Measurements from ENCODE around the gene MUC20. TPM values are rescaled to one million over a fixed set of nuclear protein-coding genes. Genes with fewer than 3 reads are reported as not detected.

The MUC20 gene
- total and polyA plus RNA-seq, 9 of the 15 experiments (the other 6 are each of a cell fraction or from before 2014, with no cell fraction given) = 0.03 to 0.23 (median 0.15) TPM; not detected in 3

- no peak for TF ChIP-seq ZNF780A (CRISPR knock-in tag; IDR thresholded peaks at IDR 0.05)
- no peak for TF ChIP-seq MXI1 (IDR thresholded peaks at IDR 0.05; ENCODE audit: low read depth, low read length)
- no peak for TF ChIP-seq RB1 (IDR thresholded peaks at IDR 0.05; ENCODE audit: low read depth)
- peak; percentile 29; the same call in 1 of the 2 replicates for TF ChIP-seq RAD51 (IDR thresholded peaks at IDR 0.05; ENCODE audit: borderline replicate concordance, low read depth)
- no peak for TF ChIP-seq ZNF586 (CRISPR knock-in tag; conservative IDR thresholded peaks at IDR 0.05)
- no peak for TF ChIP-seq PBX2 (CRISPR knock-in tag; IDR thresholded peaks at IDR 0.05; ENCODE audit: low read depth)
- TF ChIP-seq PBX2 (tag; conservative IDR thresholded peaks at IDR 0.05; ENCODE audit: low read depth) = no peak
Measured at GRCh38 chr3:195731356-195731905, 10.7 kb downstream of the MUC20 start (continued).

DNA sequence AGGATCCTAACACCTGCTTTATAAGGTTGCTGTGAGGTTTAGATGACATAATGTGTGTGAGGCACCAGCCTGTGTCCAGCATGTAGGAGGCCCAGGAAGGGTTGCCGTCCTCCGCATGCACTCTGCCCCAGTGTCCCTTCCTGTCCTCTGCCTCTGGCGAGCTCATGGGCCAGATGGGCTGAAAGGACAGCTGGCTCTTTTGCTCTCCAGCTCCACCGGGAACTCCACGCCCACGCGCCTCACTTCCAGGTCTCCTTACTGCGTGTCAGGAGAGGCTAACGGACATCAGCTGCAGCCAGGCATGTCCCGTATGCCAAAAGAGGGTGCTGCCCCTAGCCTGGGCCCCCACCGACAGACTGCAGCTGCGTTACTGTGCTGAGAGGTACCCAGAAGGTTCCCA, 12.2 kb downstream of the MUC20 start:
- Histone ChIP-seq H2AFZ (ENCODE audit: low read depth, low read length) (no peak overlapping the region), H3K27me3 (ENCODE audit: control insufficient read depth in 2 of 2, insufficient read depth in 2 of 2, low read length in 2 of 2) (peaks cover 42 to 57% of the 10 kb centered on the region in 2 experiments), H3K27ac (ENCODE audit: extremely low read depth, low read depth, low read length) (no peak overlapping the region), H3K36me3 (ENCODE audit: control insufficient read depth, insufficient read depth, low read length) (no peaks in the 10 kb centered on the region), H3K79me2 (ENCODE audit: control insufficient read depth, insufficient read depth, low read length) (no peaks in the 10 kb centered on the region), H3K9me3 (replicated peaks; ENCODE audit: control insufficient read depth, insufficient read depth, low read depth, low read length) (no peaks in the 10 kb centered on the region), H3K4me1 (replicated peaks in 1 of 2; ENCODE audit: control insufficient read depth in 2 of 2, insufficient read depth in 2 of 2, low read length in 2 of 2) (no peaks in the 10 kb centered on the region; a peak in 1 of 5 replicates), H3K9ac (ENCODE audit: insufficient read depth in 1 of 2, low read depth in 2 of 2, low read length in 2 of 2) (no peak overlapping the region), H3K9me1 (ENCODE audit: control insufficient read depth, insufficient read depth, low read length) (no peaks in the 10 kb centered on the region), H4K20me1 (replicated peaks; ENCODE audit: control insufficient read depth, insufficient read depth, low read length) (no peaks in the 10 kb centered on the region), H3K4me3 (no peak overlapping the region), H3K4me2 (ENCODE audit: insufficient read depth, low read length) (no peak overlapping the region)
- TF ChIP-seq PRDM10 (IDR thresholded peaks at IDR 0.05; ENCODE audit: partially characterized antibody) = no peak
- TF ChIP-seq IRF2 (CRISPR knock-in tag; IDR thresholded peaks at IDR 0.05) = no peak
- TF ChIP-seq C11orf30 (IDR thresholded peaks at IDR 0.05; ENCODE audit: low read depth) = no peak
- intact Hi-C loops (cut with micrococcal nuclease) = no loop called here
- BruUV-seq (replicated peaks) = no TSS peak
- 13% methylated on average over 12 of the region's 12 CpGs for WGBS (ENCODE audit: insufficient coverage, low coverage, missing lambda C conversion rate)
- ChIA-PET POLR2A (interaction anchor here (0.7 kb wide), 1 partner anchor 12 kb away, joined by 3 read pairs; no protein-coding TSS in a partner anchor), CTCF (ENCODE audit: low intra/inter-chr PET ratio) (no interaction called here)
- ATAC-seq = peak; percentile 17; the same call in 1 of the 3 replicates
- no peak for FAIRE-seq
- DNase-seq (ENCODE audit: extremely low read depth in 1 of 4, low spot score in 3 of 4) = no peak
- in situ Hi-C loops (cut with MboI) = no loop called here
